Effector memory CD8-positive, alpha-beta T cell (primary cell): Measurements from ENCODE around the gene THSD4.
"Not testable (repeated sequence)": the region's sequence is repeated elsewhere in the genome, so short reads cannot be mapped to it uniquely, and the experiment has no call there.

Experiments used
- ATAC-seq: fragments of 150-1000 bp; cut with Tn5 transposase; replicated peaks from 2 replicates; pipeline ENCODE4 v1.10.0; 2021; ENCODE audit warnings: mild to moderate bottlenecking, moderate library complexity
- DNase-seq, 3 experiments: peaks; one replicate each; pipeline ENCODE4 v3.0.0; 2021
- H3K27ac Mint-ChIP-seq, 2 donors: one replicate each; pipeline ENCODE4 v1.8.0; 2022; ENCODE audit warnings: mild to moderate bottlenecking in 2 of 2, mixed read lengths in 2 of 2, moderate library complexity in 2 of 2
- H3K27me3 Mint-ChIP-seq, 2 donors: one replicate each; pipeline ENCODE4 v1.8.0; 2022; ENCODE audit warnings: mixed read lengths in 2 of 2
- H3K36me3 Mint-ChIP-seq: one replicate; pipeline ENCODE4 v1.8.0; 2022; ENCODE audit warnings: mild to moderate bottlenecking, moderate library complexity, mixed read lengths; ENCODE audit not compliant: insufficient read depth
- H3K4me1 Mint-ChIP-seq, 2 donors: one replicate each; pipeline ENCODE4 v1.8.0; 2022; ENCODE audit warnings: low read depth in 2 of 2, mixed read lengths in 2 of 2
- H3K4me3 Mint-ChIP-seq, 2 donors: one replicate each; pipeline ENCODE4 v1.8.0; 2022; ENCODE audit warnings: mild to moderate bottlenecking in 2 of 2, mixed read lengths in 2 of 2, moderate library complexity in 2 of 2
- H3K9me3 Mint-ChIP-seq, 2 donors: one replicate each; pipeline ENCODE4 v1.8.0; 2022; ENCODE audit warnings: mixed read lengths in 2 of 2

THSD4 gene

DNA sequence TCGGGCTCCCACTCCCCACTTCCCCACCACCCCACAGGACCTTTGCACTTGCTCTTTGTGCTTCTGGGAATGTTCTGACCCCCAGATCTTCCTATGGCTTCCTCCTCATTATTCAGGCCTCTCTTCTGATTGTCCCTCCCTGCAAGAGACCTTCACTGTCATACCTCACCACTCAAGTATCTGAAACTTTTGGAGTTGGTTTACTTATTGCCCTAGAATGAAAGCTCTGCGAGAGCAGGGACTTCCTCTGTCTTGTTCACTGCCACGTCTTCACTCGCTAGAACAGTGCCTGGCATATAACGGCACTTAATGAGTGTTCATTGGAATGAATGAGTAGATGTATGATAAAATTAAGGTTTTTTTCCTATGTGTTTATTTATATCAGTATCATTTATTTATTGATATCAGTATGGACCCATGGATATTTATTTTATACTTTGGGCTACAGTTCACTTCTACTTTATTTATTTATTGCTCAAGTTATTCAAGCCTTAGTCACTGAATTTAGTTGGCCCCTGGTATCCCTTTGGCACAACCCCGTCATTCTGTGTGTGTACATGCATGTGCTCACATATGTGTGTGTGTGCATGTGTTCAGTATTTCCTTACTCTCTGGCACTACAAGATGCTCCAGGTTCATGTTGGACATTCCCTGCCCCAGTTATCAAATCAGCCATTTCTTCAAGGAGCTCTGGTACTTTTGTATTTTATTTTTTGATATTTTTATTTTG lies 197.6 kb downstream of the THSD4 start:
- Mint-ChIP-seq H3K4me1 (no peaks in the 10 kb centered on the region), H3K36me3 (no peaks in the 10 kb centered on the region), H3K27me3 (peaks cover 8 to 46% of the 10 kb centered on the region in 2 donors), H3K9me3 (peaks cover 0 to 7% of the 10 kb centered on the region in 2 donors), H3K4me3 (no peak overlapping the region), H3K27ac (no peak overlapping the region)
- DNase-seq, result no peak
- no peak for ATAC-seq

DNA sequence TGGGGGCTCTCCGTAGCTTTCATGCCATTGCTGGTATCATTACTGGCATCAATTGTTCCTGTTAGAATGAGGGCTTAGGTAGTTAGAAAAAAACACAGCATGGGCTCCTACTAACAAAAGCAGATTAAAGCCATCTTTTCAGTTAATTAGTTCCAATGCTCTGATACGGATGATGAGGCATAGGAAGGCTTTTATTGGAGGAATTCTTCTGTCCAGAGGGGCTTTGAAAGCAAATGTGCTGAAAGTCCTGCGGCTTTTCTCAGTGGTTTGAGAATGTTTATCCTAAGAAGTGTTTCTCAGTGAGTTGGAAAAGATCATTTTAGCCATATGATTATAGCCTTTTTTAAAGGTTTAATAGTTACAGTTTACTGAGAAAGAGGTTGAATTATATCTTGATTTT lies 198.5 kb downstream of the THSD4 start:
- ATAC-seq (no peak), DNase-seq (no peak)
- H3K9me3 Mint-ChIP-seq, result peaks cover 2 to 7% of the 10 kb centered on the region in 2 donors
- peaks cover 8 to 55% of the 10 kb centered on the region in 2 donors for H3K27me3 Mint-ChIP-seq
- no peaks in the 10 kb centered on the region for H3K4me1 Mint-ChIP-seq
- H3K27ac Mint-ChIP-seq, result no peak overlapping the region
- H3K36me3 Mint-ChIP-seq, result no peaks in the 10 kb centered on the region
- H3K4me3 Mint-ChIP-seq, result no peak overlapping the region

DNA sequence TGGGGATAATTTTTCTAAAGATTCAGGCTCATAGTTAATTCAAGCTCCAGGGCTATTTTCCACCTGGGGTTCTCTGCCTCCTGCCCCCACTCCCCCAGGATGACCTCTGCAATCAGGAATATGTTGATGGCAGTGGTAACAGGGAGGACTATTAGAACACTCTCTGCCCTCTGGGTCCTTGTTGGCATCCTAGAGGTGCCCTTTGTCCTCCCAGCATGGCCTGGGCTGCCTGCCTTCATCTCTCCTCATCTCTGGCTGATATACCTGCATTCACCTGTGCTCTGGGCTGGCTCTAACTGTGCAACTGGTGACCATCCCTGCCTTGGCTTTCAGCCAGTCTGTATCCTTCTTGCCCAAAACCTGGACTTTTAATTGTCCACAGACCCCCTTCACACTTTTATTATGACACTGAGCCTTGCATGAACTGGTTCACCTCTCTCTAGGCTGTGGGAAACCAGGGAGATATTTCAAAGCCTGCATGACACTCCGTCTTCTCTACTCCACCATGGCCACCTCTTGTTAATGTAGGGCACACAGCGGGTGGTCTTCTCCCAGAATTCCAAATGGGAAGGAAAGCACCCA lies 199.8 kb downstream of the THSD4 start:
- no peak overlapping the region for H3K4me3 Mint-ChIP-seq

DNA sequence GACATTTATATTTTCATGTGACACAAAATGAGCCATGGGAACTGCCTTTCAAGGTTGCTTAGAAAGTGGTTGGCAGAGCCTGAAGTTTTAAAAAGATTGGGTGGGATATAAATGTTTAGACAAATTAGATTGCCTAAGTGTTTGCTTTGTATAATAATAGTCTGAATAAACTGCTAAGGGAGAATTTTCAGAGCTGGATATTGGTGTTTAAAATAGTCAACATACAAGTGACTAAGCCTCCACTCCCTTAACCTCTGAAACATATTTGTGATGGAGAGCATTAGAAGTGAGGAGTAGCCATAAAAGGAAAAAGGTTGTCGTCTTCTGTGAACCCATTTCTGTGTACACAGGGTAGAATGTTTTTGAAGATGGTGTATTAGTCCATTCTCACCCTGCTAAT lies 201.6 kb downstream of the THSD4 start:
- H3K9me3 Mint-ChIP-seq, result peaks cover 2 to 7% of the 10 kb centered on the region in 2 donors
- no peak overlapping the region for H3K4me3 Mint-ChIP-seq
- no peaks in the 10 kb centered on the region for H3K36me3 Mint-ChIP-seq
- peaks cover 8 to 56% of the 10 kb centered on the region in 2 donors for H3K27me3 Mint-ChIP-seq
- DNase-seq (no peak), ATAC-seq (no peak)
- no peaks in the 10 kb centered on the region for H3K4me1 Mint-ChIP-seq
- H3K27ac Mint-ChIP-seq, result no peak overlapping the region

More for the DNA sequence above, 199.8 kb downstream of the THSD4 start:
- DNase-seq (no peak), ATAC-seq (no peak)
- Mint-ChIP-seq H3K4me1 (no peaks in the 10 kb centered on the region), H3K36me3 (no peaks in the 10 kb centered on the region), H3K27me3 (peaks cover 8 to 66% of the 10 kb centered on the region in 2 donors), H3K27ac (no peak overlapping the region), H3K9me3 (peaks cover 2 to 7% of the 10 kb centered on the region in 2 donors)

DNA sequence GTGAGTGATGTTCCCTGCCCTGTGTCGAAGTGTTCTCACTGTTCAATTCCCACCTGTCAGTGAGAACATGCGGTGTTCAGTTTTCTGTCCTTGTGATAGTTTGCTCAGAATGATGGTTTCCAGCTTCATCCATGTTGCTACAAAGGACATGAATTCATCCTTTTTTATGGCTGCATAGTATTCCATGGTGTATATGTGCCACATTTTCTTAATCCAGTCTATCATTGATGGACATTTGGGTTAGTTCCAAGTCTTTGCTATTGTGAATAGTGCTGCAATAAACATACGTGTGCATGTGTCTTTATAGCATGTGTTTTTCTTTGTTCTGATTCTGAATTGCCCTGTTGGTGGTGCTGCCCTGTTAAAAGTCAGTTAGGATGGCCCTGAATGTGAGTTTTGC lies 204.2 kb downstream of the THSD4 start:
- H3K4me3 Mint-ChIP-seq, DNase-seq, H3K4me1 Mint-ChIP-seq: not testable (repeated sequence)

DNA sequence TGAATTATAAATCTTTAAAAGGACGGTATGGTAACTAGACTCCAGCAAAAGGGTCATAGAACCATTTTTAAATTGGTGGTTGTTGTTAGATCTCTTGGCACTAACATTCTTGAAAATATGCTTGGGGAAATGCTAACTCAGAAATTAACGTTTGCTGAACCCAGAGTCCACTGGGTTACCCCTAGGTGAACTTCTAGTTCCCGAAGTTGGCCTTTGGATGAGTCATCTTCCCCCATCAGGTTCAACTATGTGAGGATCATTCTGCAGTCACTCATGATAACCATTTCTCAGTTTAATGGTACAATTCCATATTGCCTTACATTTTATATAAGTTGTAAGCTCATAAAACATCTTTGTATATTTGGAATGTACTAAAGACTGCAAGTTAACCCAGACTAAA lies 204.7 kb downstream of the THSD4 start:
- no peaks in the 10 kb centered on the region for H3K36me3 Mint-ChIP-seq
- no peaks in the 10 kb centered on the region for H3K4me1 Mint-ChIP-seq
- ATAC-seq (no peak), DNase-seq (no peak)
- no peak overlapping the region for H3K27ac Mint-ChIP-seq
- no peak overlapping the region for H3K4me3 Mint-ChIP-seq
- H3K9me3 Mint-ChIP-seq, result peaks cover 2 to 7% of the 10 kb centered on the region in 2 donors
- peaks cover 20 to 42% of the 10 kb centered on the region in 2 donors for H3K27me3 Mint-ChIP-seq

More for the DNA sequence above, 204.2 kb downstream of the THSD4 start:
- not testable (repeated sequence) for ATAC-seq, H3K9me3 Mint-ChIP-seq, H3K36me3 Mint-ChIP-seq, H3K27ac Mint-ChIP-seq
- peaks cover 18 to 46% of the 10 kb centered on the region in 2 donors for H3K27me3 Mint-ChIP-seq

DNA sequence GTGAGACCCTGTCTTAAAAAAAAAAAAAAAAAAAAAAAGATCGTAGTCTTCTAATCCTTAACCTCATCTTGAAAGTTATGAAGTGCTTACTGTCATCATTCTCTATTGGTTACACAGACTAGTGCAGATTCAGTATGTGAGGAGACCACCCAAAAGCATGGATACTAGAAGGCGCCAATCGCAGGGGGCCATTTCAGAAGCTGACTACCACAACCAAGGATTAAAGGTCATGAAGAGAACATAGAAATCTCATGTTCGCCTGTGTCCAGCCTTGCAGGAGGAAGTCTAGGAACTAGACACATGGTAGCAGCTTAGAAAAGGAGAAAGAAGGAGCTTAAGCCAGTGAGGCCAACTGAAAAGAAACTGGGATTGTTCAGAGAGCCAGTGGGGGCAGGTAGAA lies 207.8 kb downstream of the THSD4 start:
- Mint-ChIP-seq H3K4me1 (no peaks in the 10 kb centered on the region), H3K27ac (no peak overlapping the region), H3K9me3 (peaks cover 0 to under 1% of the 10 kb centered on the region in 2 donors), H3K27me3 (peaks cover 12 to 22% of the 10 kb centered on the region in 2 donors), H3K36me3 (no peaks in the 10 kb centered on the region), H3K4me3 (no peak overlapping the region)
- DNase-seq (no peak), ATAC-seq (no peak)

DNA sequence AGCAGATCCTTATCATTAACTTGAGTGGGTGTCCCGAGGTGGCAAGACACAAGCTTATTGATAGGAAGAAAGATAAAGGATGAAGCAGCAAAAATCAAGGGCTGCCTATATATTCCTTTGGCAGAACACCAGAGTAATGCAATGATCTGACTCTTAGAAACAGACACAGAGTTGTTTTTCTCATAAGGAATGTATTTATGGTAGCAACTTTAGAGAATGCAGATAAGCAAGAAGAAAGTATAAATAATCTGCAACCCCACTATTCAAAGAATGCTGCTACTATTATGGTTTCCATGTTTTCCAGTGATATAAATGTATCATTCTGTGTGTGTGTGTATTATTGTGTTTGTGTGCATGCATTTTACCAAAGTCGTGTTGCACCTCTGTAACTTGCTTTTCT lies 208.3 kb downstream of the THSD4 start:
- H3K36me3 Mint-ChIP-seq, result no peaks in the 10 kb centered on the region
- ATAC-seq (no peak), DNase-seq (no peak)
- no peak overlapping the region for H3K4me3 Mint-ChIP-seq
- no peaks in the 10 kb centered on the region for H3K9me3 Mint-ChIP-seq
- H3K27ac Mint-ChIP-seq, result no peak overlapping the region
- H3K4me1 Mint-ChIP-seq, result no peaks in the 10 kb centered on the region
- H3K27me3 Mint-ChIP-seq, result peaks cover 12 to 17% of the 10 kb centered on the region in 2 donors

DNA sequence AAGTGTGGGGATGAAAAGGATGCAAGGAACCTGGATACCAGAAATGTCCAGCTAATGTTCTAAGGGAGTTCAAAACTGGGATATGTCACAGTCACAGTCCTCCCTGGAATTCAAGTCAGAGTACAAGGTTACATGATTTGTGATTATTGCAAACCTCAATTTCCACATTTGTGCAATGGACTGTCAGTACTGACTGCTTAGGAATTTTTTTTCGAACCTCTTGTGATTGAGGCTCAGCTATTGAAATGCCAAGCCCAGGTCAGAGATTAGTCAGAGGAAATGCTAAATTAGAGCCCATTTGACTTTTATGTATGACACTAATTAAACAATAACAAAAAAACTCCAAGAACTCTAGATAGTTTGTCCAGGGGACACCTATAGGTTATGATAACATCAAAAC lies 210.2 kb downstream of the THSD4 start:
- H3K9me3 Mint-ChIP-seq, result no peaks in the 10 kb centered on the region
- H3K4me3 Mint-ChIP-seq, result no peak overlapping the region
- DNase-seq, result no peak
- ATAC-seq, result no peak
- no peak overlapping the region for H3K27ac Mint-ChIP-seq
- no peaks in the 10 kb centered on the region for H3K36me3 Mint-ChIP-seq
- no peaks in the 10 kb centered on the region for H3K4me1 Mint-ChIP-seq
- peaks cover under 1 to 12% of the 10 kb centered on the region in 2 donors for H3K27me3 Mint-ChIP-seq

DNA sequence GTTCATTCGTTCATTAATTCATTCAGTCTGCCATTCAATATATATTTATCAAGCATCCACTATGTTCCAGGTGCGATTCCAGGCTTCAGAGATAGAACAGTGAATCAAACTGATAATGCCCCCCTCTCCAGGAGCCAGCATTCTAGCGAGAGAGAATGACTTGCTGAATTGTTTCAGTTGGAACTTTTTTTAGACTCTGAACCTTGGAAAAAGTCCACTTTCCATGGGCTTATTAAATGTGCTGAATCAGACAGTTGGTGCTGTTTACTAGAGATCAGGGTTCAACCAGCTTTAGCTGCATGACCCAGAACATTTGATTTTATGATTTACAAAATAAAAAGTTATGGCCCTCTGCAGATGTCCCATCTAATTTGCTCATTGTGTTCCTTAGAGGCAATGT lies 213.2 kb downstream of the THSD4 start:
- Mint-ChIP-seq H3K27ac (peak overlapping the region in 1 of 2 donors; percentile 9), H3K4me3 (no peak overlapping the region), H3K9me3 (no peaks in the 10 kb centered on the region), H3K4me1 (no peaks in the 10 kb centered on the region), H3K36me3 (no peaks in the 10 kb centered on the region), H3K27me3 (peaks cover 0 to 9% of the 10 kb centered on the region in 2 donors)
- DNase-seq, result no peak
- no peak for ATAC-seq

DNA sequence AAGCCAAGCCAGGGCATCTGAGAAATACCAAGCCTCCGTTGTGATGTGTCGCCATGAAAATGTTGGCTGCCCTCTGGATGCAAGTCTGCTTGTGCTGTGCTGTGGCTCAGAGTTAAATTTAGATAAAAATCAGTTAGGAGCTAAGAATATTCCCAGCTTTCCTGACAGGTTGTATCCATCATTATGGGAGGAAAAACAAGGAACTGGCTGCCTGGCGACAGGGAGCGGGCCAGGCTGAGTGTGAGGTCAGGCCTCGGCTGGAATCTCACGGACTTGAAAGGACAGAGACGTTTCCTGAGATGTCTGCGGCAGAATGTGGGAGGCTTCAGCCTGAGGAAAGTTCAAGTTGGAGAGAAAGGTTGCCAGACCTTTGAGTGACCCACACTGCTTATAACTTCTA lies 213.8 kb downstream of the THSD4 start:
- Mint-ChIP-seq H3K27me3 (peaks cover 0 to 5% of the 10 kb centered on the region in 2 donors), H3K4me3 (no peak overlapping the region), H3K9me3 (no peaks in the 10 kb centered on the region), H3K27ac (no peak overlapping the region), H3K36me3 (no peaks in the 10 kb centered on the region), H3K4me1 (peaks cover 0 to 3% of the 10 kb centered on the region in 2 donors)
- no peak for DNase-seq
- no peak for ATAC-seq

DNA sequence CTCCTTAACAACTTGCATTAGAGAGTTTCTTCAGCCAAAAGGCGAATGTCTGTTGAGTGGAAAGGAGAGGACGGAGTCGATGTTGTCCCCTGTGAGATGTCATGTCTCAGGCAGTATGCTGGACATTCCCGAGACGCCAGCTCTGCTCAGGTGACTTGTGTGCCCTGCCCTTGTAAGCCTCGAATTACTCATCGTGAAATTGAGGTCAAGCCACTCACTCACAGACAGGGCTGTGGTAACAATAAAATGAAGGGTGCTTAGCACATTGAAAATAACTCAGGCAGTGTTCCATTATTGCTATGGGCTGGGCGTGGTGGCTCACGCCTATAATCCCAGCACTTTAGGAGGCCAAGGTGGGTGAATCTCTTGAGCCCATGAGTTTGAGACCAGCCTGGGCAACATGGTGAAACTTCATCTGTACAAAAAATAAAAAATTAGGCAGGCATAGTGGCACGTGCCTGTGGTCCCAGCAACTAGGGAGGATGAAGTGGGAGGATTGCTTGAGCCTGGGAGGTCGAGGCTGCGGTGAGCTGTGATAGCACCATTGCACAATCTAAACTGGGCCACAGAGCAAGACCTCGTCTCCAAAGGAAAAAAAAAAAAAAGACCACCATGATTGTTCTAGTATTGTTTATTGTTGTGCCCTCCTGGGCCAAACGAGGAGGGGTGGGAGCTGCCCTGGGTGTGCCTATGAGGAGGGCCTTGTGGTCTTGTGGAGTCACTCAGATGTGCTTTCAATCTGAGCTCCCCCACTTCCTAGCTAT lies 214.4 kb downstream of the THSD4 start:
- H3K4me3 Mint-ChIP-seq, result no peak overlapping the region
- DNase-seq (no peak), ATAC-seq (no peak)
- no peaks in the 10 kb centered on the region for H3K9me3 Mint-ChIP-seq
- H3K27ac Mint-ChIP-seq, result no peak overlapping the region
- no peaks in the 10 kb centered on the region for H3K36me3 Mint-ChIP-seq
- H3K27me3 Mint-ChIP-seq, result no peaks in the 10 kb centered on the region
- peaks cover 0 to 3% of the 10 kb centered on the region in 2 donors for H3K4me1 Mint-ChIP-seq

DNA sequence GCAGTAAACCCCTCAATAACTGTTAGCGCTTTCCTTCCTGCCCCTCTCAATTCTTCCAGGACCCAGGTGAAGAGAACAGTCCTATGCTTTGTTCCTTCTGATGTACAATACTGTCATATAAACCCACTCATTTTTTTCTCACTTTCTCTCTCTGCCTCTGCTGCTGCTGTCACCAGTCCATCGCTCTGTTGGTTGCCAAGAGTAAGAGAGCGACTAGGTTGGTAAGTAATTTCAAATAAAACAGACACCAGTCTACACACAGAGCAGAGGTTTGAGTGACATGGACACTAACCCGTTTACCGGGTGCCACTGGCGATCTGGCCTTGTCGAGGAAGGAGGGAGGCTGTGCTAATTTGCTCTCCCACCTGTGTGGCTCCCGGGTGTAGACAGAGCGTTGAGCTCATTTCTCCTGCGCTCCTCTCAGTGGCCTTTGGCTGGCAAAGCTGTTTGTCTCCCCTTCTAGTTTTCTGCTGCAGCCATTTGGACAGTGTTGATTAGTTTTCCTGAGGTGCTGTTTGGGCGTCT lies 215.4 kb downstream of the THSD4 start:
- Mint-ChIP-seq H3K36me3 (no peaks in the 10 kb centered on the region), H3K27ac (no peak overlapping the region), H3K4me3 (no peak overlapping the region), H3K27me3 (no peaks in the 10 kb centered on the region), H3K9me3 (no peaks in the 10 kb centered on the region), H3K4me1 (peaks cover 0 to 3% of the 10 kb centered on the region in 2 donors)
- no peak for DNase-seq
- ATAC-seq, result no peak
